ENCODE measurements around the gene LHFPL4. TPM values are rescaled to one million over a fixed set of nuclear protein-coding genes. Genes with fewer than 3 reads are reported as not detected.
"Not testable (repeated sequence)": the region's sequence is repeated elsewhere in the genome, so short reads cannot be mapped to it uniquely, and the experiment has no call there.

LHFPL4 gene
- total and polyA plus RNA-seq, 2 of the 13 experiments (the other 11 are each of a cell fraction or from before 2014, with no cell fraction given) = 0.02 to 0.03 TPM

DNA sequence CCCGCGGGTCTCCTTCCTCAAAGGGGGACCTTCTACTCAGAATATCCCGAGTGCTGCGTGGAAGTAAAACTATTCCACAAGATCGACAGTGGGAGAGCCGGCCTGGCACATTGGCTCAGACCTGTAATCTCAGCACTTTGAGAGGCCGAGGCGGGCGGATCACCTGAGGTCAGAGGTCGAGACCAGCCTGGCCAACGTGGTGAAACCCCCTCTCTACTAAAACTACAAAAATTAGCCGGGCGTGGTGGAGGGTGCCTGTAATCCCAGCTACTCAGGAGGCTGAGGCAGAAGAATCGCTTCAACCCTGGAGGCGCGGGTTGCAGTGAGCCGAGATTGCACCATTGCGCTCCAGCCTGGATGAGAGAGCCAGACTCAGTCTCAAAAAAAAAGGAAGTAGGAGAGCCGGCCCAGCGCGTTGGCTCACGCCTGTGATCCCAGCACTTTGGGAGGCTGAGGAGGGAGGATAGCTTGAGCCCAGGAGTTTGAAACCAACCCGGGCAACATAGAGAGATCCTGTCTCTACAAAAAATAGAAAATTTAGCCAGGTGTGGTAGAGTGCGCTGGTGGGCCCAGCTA lies 47.5 kb upstream of the LHFPL4 start:
- peaks cover 0 to 12% of the 10 kb centered on the region in 2 experiments; a peak in 1 of 5 replicates for H3K27me3 ChIP-seq (ENCODE audit: control insufficient read depth in 1 of 2, insufficient read depth in 2 of 2, low read length in 2 of 2)
- FAIRE-seq; POLR2A ChIA-PET; H2AFZ ChIP-seq (ENCODE audit: low read length); H4K20me1 ChIP-seq (ENCODE audit: insufficient read depth, low read length); H3K9ac ChIP-seq (ENCODE audit: insufficient read depth, low read depth, low read length); H3K36me3 ChIP-seq (replicated peaks in 1 of 2; ENCODE audit: control insufficient read depth in 1 of 2, insufficient read depth in 2 of 2, low read length in 2 of 2); ATAC-seq; intact Hi-C loops (cut with micrococcal nuclease; ENCODE audit: unreplicated experiment); CTCF ChIA-PET (ENCODE audit: low intra/inter-chr PET ratio, low total read pairs); DNase-seq (ENCODE audit: low spot score); in situ Hi-C loops (cut with HindIII; ENCODE audit: extremely low pct_ligation_motif_present, low pct_unique_long_range_greater_than_20kb); BruUV-seq (replicated peaks); H3K79me2 ChIP-seq (ENCODE audit: insufficient read depth, low read length); H3K27ac ChIP-seq (ENCODE audit: extremely low read length, insufficient read depth, low read length); H3K4me1 ChIP-seq (ENCODE audit: insufficient read depth, low read length): not testable (repeated sequence)
- H3K9me3 ChIP-seq (ENCODE audit: low read length) = peaks cover 18% of the 10 kb centered on the region
- peak overlapping the region in 1 of 3 experiments; percentile 28; a peak in 2 of 6 replicates for H3K4me3 ChIP-seq (replicated peaks in 1 of 3; ENCODE audit: insufficient read depth in 1 of 3, low read depth in 2 of 3, low read length in 3 of 3)
- H3K4me2 ChIP-seq (ENCODE audit: low read depth, low read length) = peak overlapping the region; percentile 57
- 58% methylated on average over 23 of the region's 24 CpGs for whole genome bisulfite sequencing (ENCODE audit: low lambda C conversion rate)

DNA sequence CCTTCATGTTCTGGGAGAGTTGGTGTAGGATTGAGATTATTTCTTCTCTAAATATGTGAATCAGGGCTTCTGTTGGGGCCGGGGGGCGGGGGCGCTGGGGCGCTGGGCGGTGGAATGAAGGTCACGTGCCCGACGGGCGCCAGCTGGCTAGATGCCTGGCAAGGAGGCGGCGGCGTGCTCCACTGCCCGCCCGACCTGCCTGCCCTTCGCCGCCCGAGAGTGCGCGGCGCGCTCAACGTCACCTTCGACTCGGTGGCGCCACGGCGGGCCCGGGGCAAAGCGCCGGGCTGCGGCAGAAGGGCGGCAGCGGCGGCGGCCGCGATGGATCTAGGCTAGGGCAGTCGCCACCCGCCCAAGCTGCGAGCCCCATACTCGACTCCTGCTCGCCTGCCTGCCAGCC lies 47.0 kb upstream of the LHFPL4 start:
- peak; percentile 84 for ATAC-seq
- peak overlapping the region in 1 of 3 experiments; percentile 28; a peak in 3 of 6 replicates for H3K4me3 ChIP-seq (replicated peaks in 1 of 3; ENCODE audit: insufficient read depth in 1 of 3, low read depth in 2 of 3, low read length in 3 of 3)
- H3K36me3 ChIP-seq (replicated peaks in 1 of 2; ENCODE audit: control insufficient read depth in 1 of 2, insufficient read depth in 2 of 2, low read length in 2 of 2) = no peaks in the 10 kb centered on the region
- in situ Hi-C loops (cut with HindIII; ENCODE audit: extremely low pct_ligation_motif_present, low pct_unique_long_range_greater_than_20kb) (no loop called here), intact Hi-C loops (cut with micrococcal nuclease; ENCODE audit: unreplicated experiment) (no loop called here)
- no peak overlapping the region for H2AFZ ChIP-seq (ENCODE audit: low read length)
- peaks cover 0 to 12% of the 10 kb centered on the region in 2 experiments; a peak in 1 of 5 replicates for H3K27me3 ChIP-seq (ENCODE audit: control insufficient read depth in 1 of 2, insufficient read depth in 2 of 2, low read length in 2 of 2)
- no peak for FAIRE-seq
- WGBS (ENCODE audit: low lambda C conversion rate) = 0% methylated on average over 1 of the region's 42 CpGs
- no peak for DNase-seq (ENCODE audit: low spot score)
- H3K9ac ChIP-seq (ENCODE audit: insufficient read depth, low read depth, low read length) = no peak overlapping the region
- BruUV-seq (replicated peaks) = no TSS peak
- TF ChIP-seq TRIM24 (CRISPR knock-in tag; IDR thresholded peaks at IDR 0.05) = no peak
- TF ChIP-seq ZNF776 (CRISPR knock-in tag; IDR thresholded peaks at IDR 0.05) = no peak
- TF ChIP-seq, protein P1, sequence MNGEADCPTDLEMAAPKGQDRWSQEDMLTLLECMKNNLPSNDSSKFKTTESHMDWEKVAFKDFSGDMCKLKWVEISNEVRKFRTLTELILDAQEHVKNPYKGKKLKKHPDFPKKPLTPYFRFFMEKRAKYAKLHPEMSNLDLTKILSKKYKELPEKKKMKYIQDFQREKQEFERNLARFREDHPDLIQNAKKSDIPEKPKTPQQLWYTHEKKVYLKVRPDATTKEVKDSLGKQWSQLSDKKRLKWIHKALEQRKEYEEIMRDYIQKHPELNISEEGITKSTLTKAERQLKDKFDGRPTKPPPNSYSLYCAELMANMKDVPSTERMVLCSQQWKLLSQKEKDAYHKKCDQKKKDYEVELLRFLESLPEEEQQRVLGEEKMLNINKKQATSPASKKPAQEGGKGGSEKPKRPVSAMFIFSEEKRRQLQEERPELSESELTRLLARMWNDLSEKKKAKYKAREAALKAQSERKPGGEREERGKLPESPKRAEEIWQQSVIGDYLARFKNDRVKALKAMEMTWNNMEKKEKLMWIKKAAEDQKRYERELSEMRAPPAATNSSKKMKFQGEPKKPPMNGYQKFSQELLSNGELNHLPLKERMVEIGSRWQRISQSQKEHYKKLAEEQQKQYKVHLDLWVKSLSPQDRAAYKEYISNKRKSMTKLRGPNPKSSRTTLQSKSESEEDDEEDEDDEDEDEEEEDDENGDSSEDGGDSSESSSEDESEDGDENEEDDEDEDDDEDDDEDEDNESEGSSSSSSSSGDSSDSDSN (CRISPR knock-in tag; IDR thresholded peaks at IDR 0.05) = peak; percentile 22; the same call in 1 of the 2 replicates
- no peak for TF ChIP-seq ZNF766 (CRISPR knock-in tag; IDR thresholded peaks at IDR 0.05; ENCODE audit: borderline replicate concordance)
- peak; percentile 32; the same call in 1 of the 2 replicates for TF ChIP-seq HOXA3 (CRISPR knock-in tag; IDR thresholded peaks at IDR 0.05)
- TF ChIP-seq RBM39 (IDR thresholded peaks at IDR 0.05; ENCODE audit: low read depth, low read length, poor library complexity, severe bottlenecking) = no peak
- TF ChIP-seq, protein P2, sequence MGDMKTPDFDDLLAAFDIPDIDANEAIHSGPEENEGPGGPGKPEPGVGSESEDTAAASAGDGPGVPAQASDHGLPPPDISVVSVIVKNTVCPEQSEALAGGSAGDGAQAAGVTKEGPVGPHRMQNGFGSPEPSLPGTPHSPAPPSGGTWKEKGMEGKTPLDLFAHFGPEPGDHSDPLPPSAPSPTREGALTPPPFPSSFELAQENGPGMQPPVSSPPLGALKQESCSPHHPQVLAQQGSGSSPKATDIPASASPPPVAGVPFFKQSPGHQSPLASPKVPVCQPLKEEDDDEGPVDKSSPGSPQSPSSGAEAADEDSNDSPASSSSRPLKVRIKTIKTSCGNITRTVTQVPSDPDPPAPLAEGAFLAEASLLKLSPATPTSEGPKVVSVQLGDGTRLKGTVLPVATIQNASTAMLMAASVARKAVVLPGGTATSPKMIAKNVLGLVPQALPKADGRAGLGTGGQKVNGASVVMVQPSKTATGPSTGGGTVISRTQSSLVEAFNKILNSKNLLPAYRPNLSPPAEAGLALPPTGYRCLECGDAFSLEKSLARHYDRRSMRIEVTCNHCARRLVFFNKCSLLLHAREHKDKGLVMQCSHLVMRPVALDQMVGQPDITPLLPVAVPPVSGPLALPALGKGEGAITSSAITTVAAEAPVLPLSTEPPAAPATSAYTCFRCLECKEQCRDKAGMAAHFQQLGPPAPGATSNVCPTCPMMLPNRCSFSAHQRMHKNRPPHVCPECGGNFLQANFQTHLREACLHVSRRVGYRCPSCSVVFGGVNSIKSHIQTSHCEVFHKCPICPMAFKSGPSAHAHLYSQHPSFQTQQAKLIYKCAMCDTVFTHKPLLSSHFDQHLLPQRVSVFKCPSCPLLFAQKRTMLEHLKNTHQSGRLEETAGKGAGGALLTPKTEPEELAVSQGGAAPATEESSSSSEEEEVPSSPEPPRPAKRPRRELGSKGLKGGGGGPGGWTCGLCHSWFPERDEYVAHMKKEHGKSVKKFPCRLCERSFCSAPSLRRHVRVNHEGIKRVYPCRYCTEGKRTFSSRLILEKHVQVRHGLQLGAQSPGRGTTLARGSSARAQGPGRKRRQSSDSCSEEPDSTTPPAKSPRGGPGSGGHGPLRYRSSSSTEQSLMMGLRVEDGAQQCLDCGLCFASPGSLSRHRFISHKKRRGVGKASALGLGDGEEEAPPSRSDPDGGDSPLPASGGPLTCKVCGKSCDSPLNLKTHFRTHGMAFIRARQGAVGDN (CRISPR knock-in tag; IDR thresholded peaks at IDR 0.05) = peak; percentile 36; the same call in 1 of the 2 replicates
- no peak for TF ChIP-seq CBFB (CRISPR knock-in tag; IDR thresholded peaks at IDR 0.05)
- peak; percentile 22 for TF ChIP-seq HNRNPLL (IDR thresholded peaks at IDR 0.05; ENCODE audit: low read depth, low read length, poor library complexity, severe bottlenecking)
- H3K79me2 ChIP-seq (ENCODE audit: insufficient read depth, low read length) = no peaks in the 10 kb centered on the region
- ChIA-PET POLR2A (no interaction called here), CTCF (ENCODE audit: low intra/inter-chr PET ratio, low total read pairs) (no interaction called here)
- peaks cover 15% of the 10 kb centered on the region for H3K9me3 ChIP-seq (ENCODE audit: low read length)
- no peak overlapping the region for H3K27ac ChIP-seq (ENCODE audit: extremely low read length, insufficient read depth, low read length)
- no peaks in the 10 kb centered on the region for H3K4me1 ChIP-seq (ENCODE audit: insufficient read depth, low read length)
- no peaks in the 10 kb centered on the region for H4K20me1 ChIP-seq (ENCODE audit: insufficient read depth, low read length)
- H3K4me2 ChIP-seq (ENCODE audit: low read depth, low read length) = peak overlapping the region; percentile 57

All from HepG2 (cell line).